Measurements from ENCODE around the gene SEMA4C.

DNA sequence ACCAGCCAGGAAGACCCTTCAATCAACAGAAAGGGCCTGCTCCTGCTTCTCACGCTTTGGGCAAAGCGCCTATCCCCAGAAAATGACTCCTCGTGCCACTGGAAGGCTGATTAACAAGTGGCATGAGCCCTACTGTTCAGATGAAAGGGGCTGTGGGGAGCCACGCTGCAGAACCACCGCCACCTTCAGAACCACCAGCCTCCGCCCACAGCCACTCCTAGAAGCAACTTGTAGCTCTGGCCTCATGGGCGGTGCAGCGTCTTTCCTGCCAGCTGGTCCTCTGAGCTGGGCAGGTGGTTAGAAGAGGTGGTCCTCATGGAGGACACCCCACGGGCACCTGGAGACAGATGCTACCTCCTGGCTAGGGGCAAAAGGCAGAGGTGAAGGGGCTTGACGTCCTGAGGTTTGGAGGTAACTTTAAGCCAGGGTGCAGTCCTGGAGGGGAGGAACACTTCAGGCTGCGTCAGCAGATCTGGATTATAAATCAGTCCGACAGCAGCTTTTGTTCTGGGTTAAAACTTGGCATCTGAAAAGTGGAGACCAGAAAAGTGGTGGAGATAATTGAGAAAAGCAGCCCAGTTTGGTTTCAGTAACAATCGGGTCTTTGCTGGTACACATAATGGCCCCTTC is 861 bp upstream of the SEMA4C start:
- TF ChIP-seq, protein P1, sequence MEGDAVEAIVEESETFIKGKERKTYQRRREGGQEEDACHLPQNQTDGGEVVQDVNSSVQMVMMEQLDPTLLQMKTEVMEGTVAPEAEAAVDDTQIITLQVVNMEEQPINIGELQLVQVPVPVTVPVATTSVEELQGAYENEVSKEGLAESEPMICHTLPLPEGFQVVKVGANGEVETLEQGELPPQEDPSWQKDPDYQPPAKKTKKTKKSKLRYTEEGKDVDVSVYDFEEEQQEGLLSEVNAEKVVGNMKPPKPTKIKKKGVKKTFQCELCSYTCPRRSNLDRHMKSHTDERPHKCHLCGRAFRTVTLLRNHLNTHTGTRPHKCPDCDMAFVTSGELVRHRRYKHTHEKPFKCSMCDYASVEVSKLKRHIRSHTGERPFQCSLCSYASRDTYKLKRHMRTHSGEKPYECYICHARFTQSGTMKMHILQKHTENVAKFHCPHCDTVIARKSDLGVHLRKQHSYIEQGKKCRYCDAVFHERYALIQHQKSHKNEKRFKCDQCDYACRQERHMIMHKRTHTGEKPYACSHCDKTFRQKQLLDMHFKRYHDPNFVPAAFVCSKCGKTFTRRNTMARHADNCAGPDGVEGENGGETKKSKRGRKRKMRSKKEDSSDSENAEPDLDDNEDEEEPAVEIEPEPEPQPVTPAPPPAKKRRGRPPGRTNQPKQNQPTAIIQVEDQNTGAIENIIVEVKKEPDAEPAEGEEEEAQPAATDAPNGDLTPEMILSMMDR (conservative IDR thresholded peaks at IDR 0.05; ENCODE audit: low read length), result no peak
- TF ChIP-seq EZH2phosphoT487 (IDR thresholded peaks at IDR 0.05; ENCODE audit: borderline replicate concordance, low read depth, low read length), result no peak
